Neuronal stem cell (in vitro differentiated cells): ENCODE results near the gene TBX19. TPM values are rescaled to one million over a fixed set of nuclear protein-coding genes. Genes with fewer than 3 reads are reported as not detected.

Experiments
- DNase-seq: peaks from one replicate; pipeline ENCODE4 v3.0.0-alpha.2; 2013; ENCODE audit warnings: low spot score
- H2AFZ ChIP-seq: one replicate; pipeline ENCODE4 v1.6.1; 2013; ENCODE audit warnings: mild to moderate bottlenecking, low read length, inconsistent platforms
- H2AK5ac ChIP-seq: 2 replicates; pipeline ENCODE4 v1.6.1; 2013; ENCODE audit warnings: low read depth, mild to moderate bottlenecking, inconsistent platforms, low read length, moderate library complexity, mixed read lengths
- H2BK120ac ChIP-seq: 2 replicates; pipeline ENCODE4 v1.6.1; 2013; ENCODE audit warnings: low read depth, mild to moderate bottlenecking, inconsistent platforms, low read length, moderate library complexity, mixed read lengths
- H2BK12ac ChIP-seq: one replicate; pipeline ENCODE4 v1.6.1; 2013; ENCODE audit warnings: low read length, inconsistent platforms
- H2BK15ac ChIP-seq: 2 replicates; pipeline ENCODE4 v1.6.1; 2013; ENCODE audit warnings: mild to moderate bottlenecking, low read length, inconsistent platforms, mixed read lengths
- H2BK5ac ChIP-seq: one replicate; pipeline ENCODE4 v1.6.1; 2013; ENCODE audit warnings: inconsistent platforms, mild to moderate bottlenecking, low read length, moderate library complexity
- H3K14ac ChIP-seq: one replicate; pipeline ENCODE4 v1.6.1; 2013; ENCODE audit warnings: low read length, inconsistent platforms
- H3K18ac ChIP-seq: 2 replicates; pipeline ENCODE4 v1.6.1; 2013; ENCODE audit warnings: low read length, inconsistent platforms
- H3K23ac ChIP-seq: 2 replicates; pipeline ENCODE4 v1.6.1; 2013; ENCODE audit warnings: low read depth, mild to moderate bottlenecking, mixed read lengths, low read length, inconsistent platforms; ENCODE audit not compliant: poor library complexity
- H3K27ac ChIP-seq: replicated peaks from 3 replicates; pipeline ENCODE4 v1.5.1; 2013; ENCODE audit warnings: low read length, inconsistent platforms
- H3K27me3 ChIP-seq, 3 experiments: 2 replicates each; pipeline ENCODE4 v1.6.1; 2013; ENCODE audit warnings: low read length in 3 of 3, mild to moderate bottlenecking in 2 of 3, inconsistent platforms in 1 of 3, low read depth in 1 of 3, mixed read lengths in 1 of 3, moderate library complexity in 1 of 3; ENCODE audit not compliant: control insufficient read depth in 3 of 3, insufficient read depth in 3 of 3
- H3K36me3 ChIP-seq, 2 donors: replicated peaks in 1 of 2; 2 replicates each; pipeline ENCODE4 v1.6.1; 2013; ENCODE audit warnings: low read length in 2 of 2; ENCODE audit not compliant: control insufficient read depth in 2 of 2, insufficient read depth in 2 of 2
- H3K4ac ChIP-seq: 2 replicates; pipeline ENCODE4 v1.6.1; 2013; ENCODE audit warnings: inconsistent platforms, mild to moderate bottlenecking, low read length, moderate library complexity
- H3K4me1 ChIP-seq, 2 donors: 1 replicate in 1 of 2; 2 replicates in 1 of 2; pipeline ENCODE4 v1.6.1; 2013; ENCODE audit warnings: low read length in 2 of 2, low read depth in 1 of 2; ENCODE audit not compliant: control insufficient read depth in 2 of 2, insufficient read depth in 1 of 2
- H3K4me2 ChIP-seq: one replicate; pipeline ENCODE4 v1.6.1; 2013; ENCODE audit warnings: mild to moderate bottlenecking, low read length, inconsistent platforms; ENCODE audit not compliant: insufficient read depth, poor library complexity, severe bottlenecking
- H3K4me3 ChIP-seq, 2 donors: 2 replicates each; pipeline ENCODE4 v1.5.1; 2013; ENCODE audit warnings: low read length in 2 of 2, mild to moderate bottlenecking in 2 of 2, inconsistent platforms in 1 of 2, moderate library complexity in 1 of 2
- H3K79me1 ChIP-seq: one replicate; pipeline ENCODE4 v1.6.1; 2013; ENCODE audit warnings: low read depth, mild to moderate bottlenecking, inconsistent platforms, low read length, moderate library complexity
- H3K9ac ChIP-seq: one replicate; pipeline ENCODE4 v1.6.1; 2013; ENCODE audit warnings: mild to moderate bottlenecking, low read depth, low read length, inconsistent platforms; ENCODE audit not compliant: poor library complexity
- H3K9me3 ChIP-seq, 2 donors: replicated peaks in 1 of 2; 2 replicates each; pipeline versions ENCODE3 to v1.6.1; 2013; ENCODE audit warnings: low read length in 2 of 2, mild to moderate bottlenecking in 2 of 2, inconsistent platforms in 1 of 2, low read depth in 1 of 2, mixed read lengths in 1 of 2, moderate library complexity in 1 of 2; ENCODE audit not compliant: control insufficient read depth in 2 of 2, insufficient read depth in 1 of 2
- H4K8ac ChIP-seq: one replicate; pipeline ENCODE4 v1.6.1; 2013; ENCODE audit warnings: low read depth, mild to moderate bottlenecking, inconsistent platforms, low read length, moderate library complexity
- H4K91ac ChIP-seq: one replicate; pipeline ENCODE4 v1.6.1; 2013; ENCODE audit warnings: low read length, low read depth, mild to moderate bottlenecking, inconsistent platforms; ENCODE audit not compliant: poor library complexity
- WGBS, 2 donors: extraction: QIAGEN DNeasy Blood & Tissue Kit; methylation state at CpG; one replicate each; pipeline ENCODE4 v1.1.7; 2013; ENCODE audit warnings: missing lambda C conversion rate in 2 of 2, mixed read lengths in 1 of 2; ENCODE audit not compliant: insufficient read length in 2 of 2, insufficient replicate concordance in 1 of 2; ENCODE audit errors: extremely low coverage in 2 of 2; 5-methylcytosine and 5-hydroxymethylcytosine counted together
- small RNA-seq: library from polyadenylated mRNA; stranded (forward); fragments of <200 nt; extraction: miRNeasy Mini kit (QIAGEN cat#:217004); gene quantifications from one replicate; pipeline ENCODE3, GENCODE V24; 2013; ENCODE audit not compliant: insufficient read depth

The TBX19 gene

DNA sequence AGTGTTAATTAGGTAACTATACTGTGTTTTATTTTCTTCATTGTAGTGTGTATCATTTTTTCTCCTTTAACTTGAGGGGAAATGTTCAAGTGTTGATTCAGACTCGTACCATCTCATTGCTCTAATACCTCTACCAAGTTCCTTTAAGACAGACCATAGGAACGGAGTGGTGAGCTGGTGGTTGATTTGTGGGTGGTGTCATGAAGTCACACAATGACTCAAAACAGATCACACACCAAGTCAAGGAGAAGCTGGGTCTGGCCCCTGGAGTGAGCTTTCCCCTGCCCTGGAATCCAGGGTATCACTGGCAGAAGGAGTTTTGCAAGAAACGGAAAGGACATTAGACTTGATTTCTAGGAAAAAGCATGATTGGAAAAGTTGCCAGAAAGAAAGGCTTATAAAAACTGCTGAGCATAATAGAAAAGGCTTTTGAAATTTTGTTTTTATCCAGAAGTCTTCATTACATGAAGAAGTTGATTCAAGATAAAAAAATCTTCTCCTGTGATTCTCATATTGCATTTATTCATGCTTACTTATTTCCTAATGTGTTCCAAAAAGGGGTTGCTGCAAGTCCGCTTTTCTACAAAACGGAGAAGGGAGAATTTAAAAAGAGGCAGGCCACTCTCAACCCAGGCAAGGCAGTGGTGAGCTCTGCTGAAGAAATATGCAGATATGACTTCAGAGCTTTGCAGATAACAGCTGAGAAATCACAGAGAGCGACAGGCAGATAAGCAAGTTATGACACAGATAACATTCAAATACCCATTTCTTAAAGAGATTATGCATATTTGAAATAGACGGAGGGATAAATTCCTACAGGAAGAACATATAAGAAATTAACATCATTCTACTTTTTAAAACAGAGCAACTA lies 79.7 kb downstream of the TBX19 start:
- no CpG with 5 or more reads among the region's 7 CpGs for WGBS, 2 donors
- no peak for DNase-seq
- no peak overlapping the region for H3K27ac ChIP-seq

DNA sequence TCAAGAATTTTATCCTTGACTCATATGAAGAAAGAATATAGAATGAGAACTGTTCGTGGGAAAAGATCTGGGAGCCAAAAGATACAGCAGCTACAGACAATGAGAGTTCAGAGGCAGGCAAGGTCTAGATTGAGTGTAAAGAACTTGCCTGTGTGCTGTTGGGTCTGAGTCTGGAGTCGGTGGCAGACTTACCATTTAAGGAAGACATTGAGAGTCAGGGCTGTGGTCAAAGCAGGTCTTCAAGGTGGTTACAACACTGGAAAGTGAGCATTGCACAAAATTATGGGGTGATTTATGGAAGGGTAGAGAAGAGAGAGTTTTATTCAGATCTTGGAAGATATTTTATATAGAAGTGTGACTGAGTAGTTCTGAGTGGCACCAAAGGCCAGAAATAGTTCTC lies 80.6 kb downstream of the TBX19 start:
- Histone ChIP-seq H3K4ac (no peak overlapping the region), H3K14ac (no peak overlapping the region), H4K8ac (no peak overlapping the region), H3K36me3 (no peaks in the 10 kb centered on the region), H3K4me1 (no peaks in the 10 kb centered on the region), H2BK12ac (no peak overlapping the region), H2BK120ac (no peak overlapping the region), H2AK5ac (no peak overlapping the region), H3K18ac (no peak overlapping the region), H3K4me3 (no peak overlapping the region), H2BK15ac (no peak overlapping the region), H4K91ac (no peak overlapping the region), H2BK5ac (no peak overlapping the region), H3K79me1 (no peaks in the 10 kb centered on the region), H3K4me2 (no peak overlapping the region), H3K23ac (no peak overlapping the region), H2AFZ (no peak overlapping the region), H3K27ac (no peak overlapping the region), H3K27me3 (peaks cover 0 to 3% (median 0%) of the 10 kb centered on the region in 3 experiments), H3K9me3 (no peaks in the 10 kb centered on the region), H3K9ac (no peak overlapping the region)
- WGBS, 2 donors, result no CpG with 5 or more reads among the region's 2 CpGs
- DNase-seq, result no peak

More for the DNA sequence above, 79.7 kb downstream of the TBX19 start:
- Histone ChIP-seq H4K8ac (no peak overlapping the region), H2BK15ac (no peak overlapping the region), H3K9me3 (no peaks in the 10 kb centered on the region), H2AK5ac (no peak overlapping the region), H3K36me3 (no peaks in the 10 kb centered on the region), H3K14ac (no peak overlapping the region), H2BK5ac (no peak overlapping the region), H2BK120ac (no peak overlapping the region), H3K9ac (no peak overlapping the region), H3K27me3 (peaks cover 0 to 3% (median 0%) of the 10 kb centered on the region in 3 experiments), H3K4me3 (no peak overlapping the region), H2AFZ (no peak overlapping the region), H3K4ac (no peak overlapping the region), H2BK12ac (no peak overlapping the region), H3K18ac (no peak overlapping the region), H3K4me2 (no peak overlapping the region), H3K79me1 (no peaks in the 10 kb centered on the region), H4K91ac (no peak overlapping the region), H3K4me1 (no peaks in the 10 kb centered on the region), H3K23ac (no peak overlapping the region)

DNA sequence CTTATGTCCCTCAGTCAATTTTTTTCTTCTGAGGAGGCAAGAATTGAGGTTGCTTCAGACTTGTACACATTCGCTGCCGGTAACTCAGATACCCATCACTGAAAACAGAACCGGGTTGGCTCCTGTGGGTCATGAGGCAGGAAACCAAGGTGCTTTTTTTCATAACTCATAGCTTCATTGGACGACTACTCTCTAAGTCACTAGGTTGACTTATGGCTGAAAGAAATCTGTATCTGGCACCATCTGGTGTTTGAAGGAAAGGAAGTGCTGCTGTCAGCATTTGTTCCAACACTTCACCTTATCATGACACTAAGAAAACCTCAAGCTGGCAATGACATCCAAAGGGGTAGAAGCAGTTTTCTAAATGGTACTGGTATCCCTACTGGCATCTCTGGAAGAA lies 82.3 kb downstream of the TBX19 start:
- no peaks in the 10 kb centered on the region for H3K4me1 ChIP-seq
- H2BK5ac ChIP-seq, result no peak overlapping the region
- H4K91ac ChIP-seq, result no peak overlapping the region
- no peaks in the 10 kb centered on the region for H3K36me3 ChIP-seq
- no peak for DNase-seq
- WGBS, 2 donors, result no CpG with 5 or more reads among the region's 4 CpGs
- no peak overlapping the region for H2AFZ ChIP-seq
- H3K23ac ChIP-seq, result no peak overlapping the region
- H2AK5ac ChIP-seq, result no peak overlapping the region
- H4K8ac ChIP-seq, result no peak overlapping the region
- peaks cover 0 to 3% (median 0%) of the 10 kb centered on the region in 3 experiments for H3K27me3 ChIP-seq
- H2BK120ac ChIP-seq, result no peak overlapping the region
- no peaks in the 10 kb centered on the region for H3K79me1 ChIP-seq
- no peak overlapping the region for H2BK12ac ChIP-seq
- no peak overlapping the region for H3K4me2 ChIP-seq
- no peaks in the 10 kb centered on the region for H3K9me3 ChIP-seq
- no peak overlapping the region for H3K18ac ChIP-seq
- no peak overlapping the region for H3K27ac ChIP-seq
- no peak overlapping the region for H2BK15ac ChIP-seq
- no peak overlapping the region for H3K9ac ChIP-seq
- no peak overlapping the region for H3K14ac ChIP-seq
- H3K4me3 ChIP-seq, result no peak overlapping the region
- no peak overlapping the region for H3K4ac ChIP-seq

Small RNA genes within 50 kb of the gene (small RNA-seq; reads per million reads assigned to genes)
- not detected for gene RNU6-1310P
